OCI-LY7 (cell line): ENCODE results near the gene HYOU1. TPM values are rescaled to one million over a fixed set of nuclear protein-coding genes. Genes with fewer than 3 reads are reported as not detected.
A peak's percentile ranks its signal among the peaks of the same experiment; 100 is the strongest.

Source experiments
- BruUV-seq: library from RNA; stranded (reverse); fragments of 400-500 nt; replicated peaks from 2 replicates; lab custom pipeline; 2021; lab: Mats Ljungman, UMichigan
- CTCF ChIA-PET: fragments of 300-600 bp; sonication (Branson Sonifier 250); formaldehyde crosslinking; loops from one replicate; lab custom pipeline; 2022; ENCODE audit warnings: antibody characterized with exemption; ENCODE audit not compliant: unreplicated experiment; lab: Charles Lee
- POLR2A ChIA-PET: fragments of 300-600 bp; sonication (Branson Sonifier 250); formaldehyde crosslinking; loops from one replicate; lab custom pipeline; 2022; ENCODE audit warnings: antibody characterized with exemption; lab: Charles Lee
- DNase-seq: peaks from one replicate; pipeline ENCODE4 v3.0.0-alpha.2; 2015; ENCODE audit warnings: low spot score
- H2AFZ ChIP-seq: fragments of 200-600 bp; sonication (generic), shearing (Covaris generic); 2 replicates; pipeline ENCODE4 v1.6.1; 2014; ENCODE audit warnings: mild to moderate bottlenecking, antibody characterized with exemption, low read length, moderate library complexity
- H3K27ac ChIP-seq: fragments of 200-600 bp; sonication (generic); 2 replicates; pipeline ENCODE4 v1.5.1; 2014; ENCODE audit warnings: mixed run types, low read depth, mild to moderate bottlenecking, moderate library complexity, low read length, inconsistent platforms; ENCODE audit not compliant: poor library complexity, severe bottlenecking
- H3K36me3 ChIP-seq: fragments of 200-600 bp; sonication (generic); 2 replicates; pipeline ENCODE4 v1.6.1; 2014; ENCODE audit warnings: mild to moderate bottlenecking, antibody characterized with exemption, low read length, moderate library complexity, mixed read lengths; ENCODE audit not compliant: insufficient read depth
- H3K4me1 ChIP-seq: fragments of 200-600 bp; sonication (generic); 2 replicates; pipeline ENCODE4 v1.5.1; 2014; ENCODE audit warnings: mild to moderate bottlenecking, low read length; ENCODE audit not compliant: insufficient read depth, poor library complexity, severe bottlenecking
- H3K4me2 ChIP-seq: fragments of 200-600 bp; sonication (generic); 2 replicates; pipeline ENCODE4 v1.6.1; 2014; ENCODE audit warnings: mild to moderate bottlenecking, low read length
- H3K4me3 ChIP-seq: fragments of 200-600 bp; sonication (generic); 2 replicates; pipeline ENCODE4 v1.5.1; 2014; ENCODE audit warnings: mild to moderate bottlenecking, low read depth, low read length; ENCODE audit not compliant: poor library complexity, severe bottlenecking
- H3K79me2 ChIP-seq: fragments of 200-600 bp; sonication (generic); 2 replicates; pipeline ENCODE4 v1.6.1; 2016; ENCODE audit warnings: low read depth, mild to moderate bottlenecking, low read length, moderate library complexity, mixed read lengths; ENCODE audit not compliant: insufficient read depth
- H3K9me2 ChIP-seq: fragments of 200-600 bp; sonication (generic); 2 replicates; pipeline ENCODE4 v1.6.1; 2016; ENCODE audit warnings: mild to moderate bottlenecking, low read length, mixed read lengths; ENCODE audit not compliant: insufficient read depth
- H3K9me3 ChIP-seq: fragments of 200-600 bp; sonication (generic); 2 replicates; pipeline ENCODE4 v1.6.1; 2014; ENCODE audit warnings: mild to moderate bottlenecking, mixed run types, low read length, mixed read lengths
- H4K20me1 ChIP-seq: fragments of 200-600 bp; sonication (generic); 2 replicates; pipeline ENCODE4 v1.6.1; 2014; ENCODE audit warnings: mild to moderate bottlenecking, antibody characterized with exemption, low read length, moderate library complexity, mixed read lengths; ENCODE audit not compliant: insufficient read depth
- EZH2phosphoT487 ChIP-seq: fragments of 200-600 bp; sonication (generic); IDR thresholded peaks from 2 replicates; pipeline ENCODE4 v1.6.1; 2018; ENCODE audit warnings: low read depth, borderline replicate concordance, mild to moderate bottlenecking, mixed run types, antibody characterized with exemption, low read length, moderate library complexity, mixed read lengths
- intact Hi-C: fragments of 100-400 bp; cut with micrococcal nuclease; formaldehyde crosslinking; loops from one replicate; pipeline ENCODE4 v1.10.0; 2022; ENCODE audit not compliant: unreplicated experiment
- total RNA-seq, 2 experiments: library from RNA; depleted of rRNA in 1 of 2; stranded (reverse); fragments of >200 nt in 1 of 2; shearing (Covaris generic) in 1 of 2; gene quantifications; 2 replicates each; pipeline ENCODE4 v1.2.3, GENCODE V29; 2014 to 2022
- TF ChIP-seq, protein P1 (sequence below): fragments of 200-600 bp; sonication (generic); conservative IDR thresholded peaks from 2 replicates; pipeline ENCODE4 v1.5.1; 2014; ENCODE audit warnings: mild to moderate bottlenecking, antibody characterized with exemption, low read length, moderate library complexity, mixed read lengths

The HYOU1 gene
- total RNA-seq, 2 experiments from 2014 or later: 86.6 to 117 TPM

- peak overlapping the region; percentile 79 for H3K27ac ChIP-seq
- H3K79me2 ChIP-seq: peaks cover 45% of the 10 kb centered on the region
- H2AFZ ChIP-seq: no peak overlapping the region
- BruUV-seq: TSS peak; percentile 74
- peak; percentile 99 for DNase-seq
- H3K9me3 ChIP-seq: no peaks in the 10 kb centered on the region
- H3K36me3 ChIP-seq: peaks cover 77% of the 10 kb centered on the region
- TF ChIP-seq, protein P1, sequence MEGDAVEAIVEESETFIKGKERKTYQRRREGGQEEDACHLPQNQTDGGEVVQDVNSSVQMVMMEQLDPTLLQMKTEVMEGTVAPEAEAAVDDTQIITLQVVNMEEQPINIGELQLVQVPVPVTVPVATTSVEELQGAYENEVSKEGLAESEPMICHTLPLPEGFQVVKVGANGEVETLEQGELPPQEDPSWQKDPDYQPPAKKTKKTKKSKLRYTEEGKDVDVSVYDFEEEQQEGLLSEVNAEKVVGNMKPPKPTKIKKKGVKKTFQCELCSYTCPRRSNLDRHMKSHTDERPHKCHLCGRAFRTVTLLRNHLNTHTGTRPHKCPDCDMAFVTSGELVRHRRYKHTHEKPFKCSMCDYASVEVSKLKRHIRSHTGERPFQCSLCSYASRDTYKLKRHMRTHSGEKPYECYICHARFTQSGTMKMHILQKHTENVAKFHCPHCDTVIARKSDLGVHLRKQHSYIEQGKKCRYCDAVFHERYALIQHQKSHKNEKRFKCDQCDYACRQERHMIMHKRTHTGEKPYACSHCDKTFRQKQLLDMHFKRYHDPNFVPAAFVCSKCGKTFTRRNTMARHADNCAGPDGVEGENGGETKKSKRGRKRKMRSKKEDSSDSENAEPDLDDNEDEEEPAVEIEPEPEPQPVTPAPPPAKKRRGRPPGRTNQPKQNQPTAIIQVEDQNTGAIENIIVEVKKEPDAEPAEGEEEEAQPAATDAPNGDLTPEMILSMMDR: 0 out of 2 replicates have a peak, but pooled peaks have one; percentile 22
- TF ChIP-seq EZH2phosphoT487: no peak
- H3K9me2 ChIP-seq: no peaks in the 10 kb centered on the region
- CTCF ChIA-PET: no interaction called here
- H3K4me1 ChIP-seq: peaks cover 67% of the 10 kb centered on the region
- H3K4me2 ChIP-seq: peak overlapping the region; percentile 79
- H3K4me3 ChIP-seq: peak overlapping the region; percentile 81
- peaks cover 23% of the 10 kb centered on the region for H4K20me1 ChIP-seq
- POLR2A ChIA-PET: interaction anchor here (0.6 to 5.4 kb wide), 10 partner anchors 10 to 243 kb away, joined by 3 to 41 read pairs (median 4); partner anchors contain the start of genes C2CD2L, HMBS and VPS11
- intact Hi-C loops: loop anchor here (1.0 to 5.0 kb wide), 6 partner anchors 28 to 303 kb away; partner anchors contain the start of genes DDX6, HYOU1, RPS25 and TRAPPC4
Observed at GRCh38 chr11:119095066-119095880, 38.3 kb upstream of the HYOU1 start.

DNA sequence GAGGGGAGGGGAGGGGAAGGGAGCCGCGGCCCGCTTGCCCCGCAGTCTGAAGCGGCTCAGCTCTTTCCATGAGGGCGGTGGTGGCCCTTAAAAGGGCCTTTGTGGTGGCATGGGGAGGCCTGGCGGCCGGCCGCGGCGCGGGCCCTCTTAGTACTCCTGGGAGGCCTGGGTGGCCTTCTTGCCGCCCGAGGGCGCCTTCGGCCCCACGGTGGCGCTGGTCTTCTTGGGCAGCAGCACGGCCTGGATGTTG, 37.7 kb upstream of the HYOU1 start:
- H3K27ac ChIP-seq: peak overlapping the region; percentile 79
- H3K4me1 ChIP-seq: peaks cover 66% of the 10 kb centered on the region
- H3K79me2 ChIP-seq: peaks cover 39% of the 10 kb centered on the region
- POLR2A ChIA-PET: interaction anchor here (0.6 to 5.4 kb wide), 7 partner anchors 10 to 102 kb away, joined by 4 to 41 read pairs (median 6); partner anchors contain the start of genes C2CD2L, HMBS and VPS11
- H3K4me2 ChIP-seq: peak overlapping the region; percentile 79
- no peak for TF ChIP-seq EZH2phosphoT487
- TF ChIP-seq, protein P1: peak; percentile 68
- peak overlapping the region; percentile 81 for H3K4me3 ChIP-seq
- H4K20me1 ChIP-seq: peaks cover 23% of the 10 kb centered on the region
- intact Hi-C loops: loop anchor here (1.0 to 5.0 kb wide), 6 partner anchors 27 to 302 kb away; partner anchors contain the start of genes DDX6, HYOU1, RPS25 and TRAPPC4
- no peak for DNase-seq
- no peaks in the 10 kb centered on the region for H3K9me3 ChIP-seq
- peaks cover 77% of the 10 kb centered on the region for H3K36me3 ChIP-seq
- H2AFZ ChIP-seq: no peak overlapping the region
- no TSS peak for BruUV-seq
- H3K9me2 ChIP-seq: no peaks in the 10 kb centered on the region
- CTCF ChIA-PET: no interaction called here
